Measurements from ENCODE around the gene EXD3.
"Not testable (repeated sequence)": the region's sequence is repeated elsewhere in the genome, so short reads cannot be mapped to it uniquely, and the experiment has no call there.

The EXD3 gene

DNA sequence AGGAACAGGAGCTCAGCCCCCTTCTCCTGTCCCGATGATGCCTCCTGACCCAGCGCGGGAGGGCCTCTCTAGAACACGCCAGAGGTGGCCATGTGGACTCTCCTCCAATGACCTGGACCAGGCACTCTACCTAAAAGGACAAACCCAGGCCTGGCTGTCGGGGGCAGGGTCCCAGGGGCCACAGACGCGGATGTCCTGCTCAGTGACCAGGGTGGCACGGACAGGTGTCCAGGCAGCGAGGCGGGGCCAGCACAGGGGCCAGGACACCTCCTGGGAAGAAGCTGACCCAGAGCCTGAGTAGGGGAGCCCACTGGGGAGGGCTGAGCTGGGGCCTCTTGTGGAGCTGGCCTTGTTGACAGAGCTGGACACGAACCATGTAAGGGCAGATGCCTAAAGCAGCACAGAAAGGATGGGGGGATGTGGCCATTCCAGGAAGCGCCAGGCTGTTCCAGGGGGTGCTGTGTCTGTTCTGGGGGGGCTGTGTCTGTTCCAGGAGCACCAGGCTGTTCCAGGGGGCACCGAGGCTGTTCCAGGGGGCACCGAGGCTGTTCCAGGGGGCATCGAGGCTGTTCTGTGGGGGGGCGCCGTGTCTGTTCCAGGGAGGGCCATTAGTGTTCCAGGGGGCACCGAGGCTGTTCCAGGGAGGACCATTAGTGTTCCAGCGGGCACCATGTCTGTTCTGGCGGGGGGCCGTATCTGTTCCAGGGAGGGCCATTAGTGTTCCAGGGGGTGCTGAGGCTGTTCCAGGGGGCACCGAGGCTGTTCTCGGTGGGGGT lies 30.5 kb downstream of the EXD3 start:
- Mint-ChIP-seq H3K4me1 (ENCODE audit: low read depth) (peaks cover 11% of the 10 kb centered on the region), H3K9me3 (no peaks in the 10 kb centered on the region), H3K27ac (no peak overlapping the region), H3K36me3 (ENCODE audit: low read depth) (no peaks in the 10 kb centered on the region), H3K27me3 (no peaks in the 10 kb centered on the region), H3K4me3 (no peak overlapping the region)

DNA sequence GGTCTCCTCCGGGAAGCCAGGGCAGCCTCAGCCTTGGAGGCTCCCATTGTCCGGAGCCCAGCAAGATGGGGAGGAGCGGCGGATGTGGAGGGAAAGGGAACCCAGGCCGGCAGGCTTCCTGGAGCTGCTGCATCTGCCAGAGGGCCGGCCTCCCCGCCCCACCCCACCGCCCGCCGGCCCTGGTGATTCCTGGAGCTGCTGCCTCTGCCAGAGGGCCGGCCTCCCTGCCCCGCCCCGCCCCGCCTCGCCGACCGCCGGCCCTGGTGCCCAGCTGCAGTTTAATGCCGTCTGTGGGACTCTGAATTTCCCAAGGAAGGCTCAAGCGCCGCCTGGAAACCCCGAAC lies 31.6 kb downstream of the EXD3 start:
- H3K27ac Mint-ChIP-seq: no peak overlapping the region
- no peak overlapping the region for H3K4me3 Mint-ChIP-seq
- no peaks in the 10 kb centered on the region for H3K27me3 Mint-ChIP-seq
- no peaks in the 10 kb centered on the region for H3K9me3 Mint-ChIP-seq
- H3K4me1 Mint-ChIP-seq (ENCODE audit: low read depth): peaks cover 7% of the 10 kb centered on the region
- no peaks in the 10 kb centered on the region for H3K36me3 Mint-ChIP-seq (ENCODE audit: low read depth)

DNA sequence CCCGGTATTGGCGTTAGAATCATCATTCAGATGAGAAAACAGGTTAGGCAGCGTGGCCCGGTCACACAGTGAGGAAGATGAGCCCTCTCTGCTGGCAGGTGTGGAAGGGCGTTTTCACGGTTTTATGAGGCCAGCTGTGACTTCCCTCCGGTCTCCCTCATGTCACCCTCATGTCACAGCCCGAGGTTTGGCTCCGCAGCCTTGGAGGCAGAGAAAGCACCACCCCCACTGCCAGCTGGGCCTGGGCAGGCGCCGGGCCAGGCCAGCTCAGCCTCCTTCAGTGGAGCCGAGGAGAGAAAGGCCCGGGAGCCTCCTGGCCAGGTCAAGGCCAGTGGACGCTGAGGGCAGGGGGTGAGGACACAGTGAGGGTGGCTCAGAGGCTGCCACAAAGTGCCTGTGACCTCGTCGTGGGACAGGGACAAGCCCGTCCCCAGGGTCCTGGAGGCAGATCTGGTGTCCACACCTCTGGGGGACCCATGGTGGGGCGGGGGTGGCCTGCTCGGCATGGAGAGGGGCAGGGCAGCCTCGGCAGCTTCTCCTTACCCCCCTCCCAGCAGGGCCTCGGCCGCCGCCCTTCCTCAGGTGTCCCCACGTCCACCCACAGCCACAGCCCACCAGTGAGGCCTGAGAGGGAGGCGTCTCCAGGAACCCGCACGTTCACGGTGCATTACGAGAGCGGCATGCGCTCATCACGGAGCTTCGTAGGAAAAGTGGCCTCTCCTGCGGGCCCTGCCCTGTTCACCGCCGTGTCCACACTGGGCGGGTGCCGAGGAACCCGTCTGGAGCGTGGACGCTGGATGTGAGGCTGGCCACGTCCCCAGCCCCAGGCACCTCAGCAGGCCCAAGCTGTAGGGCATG lies 32.2 kb downstream of the EXD3 start:
- H3K36me3 Mint-ChIP-seq (ENCODE audit: low read depth): no peaks in the 10 kb centered on the region
- H3K4me1 Mint-ChIP-seq (ENCODE audit: low read depth): peaks cover 7% of the 10 kb centered on the region
- no peaks in the 10 kb centered on the region for H3K9me3 Mint-ChIP-seq
- H3K4me3 Mint-ChIP-seq: no peak overlapping the region
- H3K27me3 Mint-ChIP-seq: no peaks in the 10 kb centered on the region
- H3K27ac Mint-ChIP-seq: no peak overlapping the region

DNA sequence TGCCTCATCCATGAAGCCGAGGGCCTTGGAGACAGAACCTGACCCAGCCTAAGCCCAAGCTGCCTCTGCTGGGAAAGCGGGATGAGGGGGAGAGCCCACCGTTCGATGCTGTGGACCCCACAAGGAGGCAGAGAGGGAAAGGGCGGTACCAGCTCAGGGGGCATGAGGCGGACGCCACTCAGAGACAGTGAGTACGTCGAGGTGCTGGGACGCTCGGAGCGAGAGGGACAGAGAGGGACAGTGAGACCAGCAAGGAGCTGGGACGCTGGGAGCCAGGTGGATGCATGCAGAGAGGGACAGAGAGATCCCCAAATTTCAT lies 33.6 kb downstream of the EXD3 start:
- Mint-ChIP-seq H3K9me3 (no peaks in the 10 kb centered on the region), H3K27ac (no peak overlapping the region), H3K27me3 (no peaks in the 10 kb centered on the region), H3K4me3 (no peak overlapping the region), H3K36me3 (ENCODE audit: low read depth) (no peaks in the 10 kb centered on the region), H3K4me1 (ENCODE audit: low read depth) (peaks cover 7% of the 10 kb centered on the region)

DNA sequence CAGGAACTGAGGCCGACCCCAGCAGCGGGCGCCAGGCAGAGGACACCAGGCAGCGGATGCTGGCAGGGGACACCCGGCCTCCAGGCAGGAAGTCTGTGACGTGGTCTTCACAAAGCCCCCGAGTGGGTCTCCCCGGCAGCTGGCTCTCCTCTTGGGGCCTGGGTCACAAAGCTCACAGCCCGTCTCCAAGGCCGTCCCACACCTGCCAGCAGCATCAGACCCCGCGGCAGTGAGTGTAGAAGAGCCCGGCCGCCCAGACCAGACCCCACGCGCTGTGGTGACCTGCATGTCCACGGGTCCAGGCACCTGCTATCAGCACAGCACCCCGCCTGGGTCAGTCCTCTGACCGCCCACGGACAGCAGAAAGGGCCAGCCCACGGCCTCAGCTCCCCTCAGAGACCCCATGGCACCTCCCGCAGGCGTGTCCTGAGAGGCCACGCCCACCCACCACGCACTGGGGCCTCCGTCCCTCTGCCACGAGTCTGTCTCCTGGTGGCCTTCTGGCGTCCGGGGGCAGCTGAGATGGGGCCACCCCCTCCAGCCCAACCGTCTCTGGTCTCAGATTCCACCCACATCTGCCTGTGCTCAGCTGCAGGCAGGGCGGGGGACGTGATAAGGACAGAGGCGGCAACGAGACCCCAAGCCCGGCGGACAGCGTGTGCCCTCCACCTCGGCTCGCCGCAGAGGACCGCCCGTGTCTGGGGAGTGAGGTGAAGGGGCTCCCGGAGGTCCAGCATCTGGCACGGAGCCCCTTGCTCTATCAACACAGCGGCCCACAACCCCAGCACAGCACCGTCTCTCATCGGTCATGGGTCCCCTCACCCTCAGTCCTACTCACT lies 34.2 kb downstream of the EXD3 start:
- Mint-ChIP-seq H3K27me3 (no peaks in the 10 kb centered on the region), H3K27ac (no peak overlapping the region), H3K4me1 (ENCODE audit: low read depth) (peaks cover 7% of the 10 kb centered on the region), H3K36me3 (ENCODE audit: low read depth) (no peaks in the 10 kb centered on the region), H3K4me3 (no peak overlapping the region), H3K9me3 (no peaks in the 10 kb centered on the region)

DNA sequence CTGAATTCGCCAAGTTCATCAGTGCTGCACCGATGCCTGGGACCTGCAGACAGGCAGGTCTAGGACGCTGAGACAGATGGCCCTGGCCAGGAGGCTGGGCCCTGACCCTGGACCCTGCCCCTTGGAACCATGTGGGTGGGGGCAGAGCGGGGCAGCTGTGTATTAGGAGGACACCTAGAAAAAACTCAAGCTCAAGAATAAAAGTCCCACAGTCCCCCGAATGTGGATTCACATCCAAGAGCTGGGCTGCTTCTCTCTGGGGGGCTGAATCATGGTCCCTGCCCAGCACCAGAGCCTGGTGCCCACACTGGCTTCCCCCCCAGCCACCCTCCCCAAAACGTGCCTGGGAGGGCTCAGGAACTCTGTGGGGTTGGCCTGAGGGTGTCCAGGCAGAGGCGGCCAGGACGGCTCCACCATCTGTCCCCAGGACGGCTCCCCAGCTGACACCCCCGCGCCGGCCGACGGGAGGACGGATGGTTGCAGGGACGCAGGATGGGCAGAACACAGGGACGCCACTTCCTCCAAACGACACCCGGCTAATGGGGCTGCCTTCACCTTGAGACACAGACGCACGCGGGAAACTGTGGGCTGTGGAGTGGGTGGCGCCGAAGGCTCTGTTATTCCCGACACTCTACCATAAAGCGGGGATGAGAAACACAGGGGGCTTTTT lies 34.9 kb downstream of the EXD3 start:
- H3K4me1 Mint-ChIP-seq (ENCODE audit: low read depth): peaks cover 7% of the 10 kb centered on the region
- H3K4me3 Mint-ChIP-seq: no peak overlapping the region
- no peaks in the 10 kb centered on the region for H3K27me3 Mint-ChIP-seq
- no peaks in the 10 kb centered on the region for H3K9me3 Mint-ChIP-seq
- H3K36me3 Mint-ChIP-seq (ENCODE audit: low read depth): no peaks in the 10 kb centered on the region
- no peak overlapping the region for H3K27ac Mint-ChIP-seq

DNA sequence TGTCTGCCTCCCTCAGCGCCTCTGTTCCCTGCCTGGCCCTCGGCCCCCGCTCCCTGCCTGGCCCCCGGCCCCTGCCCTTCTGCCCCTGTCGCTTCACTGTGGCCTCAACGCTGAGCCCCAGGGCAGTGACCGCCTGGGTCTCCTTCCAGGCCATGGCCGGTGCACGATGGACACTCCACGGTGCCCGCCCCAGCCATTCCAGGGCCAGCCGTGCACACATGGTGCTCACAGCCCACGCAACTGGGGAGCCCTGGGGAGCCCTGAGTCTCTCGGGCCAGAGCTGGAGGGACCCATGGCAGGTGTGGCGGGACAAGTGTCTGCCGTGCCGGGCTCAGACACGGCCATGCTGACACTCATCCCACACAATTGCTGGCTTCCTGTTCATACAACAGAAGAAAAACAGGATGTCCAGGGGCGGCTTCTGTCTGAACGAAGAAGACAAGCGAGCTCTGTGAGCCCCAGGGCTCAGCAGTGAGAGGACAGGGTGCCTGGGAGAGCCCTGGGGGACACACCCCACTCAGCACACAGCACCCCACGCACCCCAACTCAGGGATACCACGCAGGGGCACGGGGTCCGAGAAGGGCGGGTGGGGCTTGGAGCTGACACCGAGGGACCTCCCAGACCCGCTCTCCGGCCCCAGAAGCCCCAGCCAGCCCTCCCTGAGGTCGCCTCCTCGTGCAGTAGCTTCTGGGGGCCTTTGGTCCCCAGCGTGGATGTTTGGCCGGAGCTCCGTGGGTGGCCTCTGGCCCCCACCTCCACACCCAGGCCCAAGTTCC lies 35.7 kb downstream of the EXD3 start:
- H3K27me3 Mint-ChIP-seq: no peaks in the 10 kb centered on the region
- H3K4me1 Mint-ChIP-seq (ENCODE audit: low read depth): peaks cover 7% of the 10 kb centered on the region
- H3K36me3 Mint-ChIP-seq (ENCODE audit: low read depth): no peaks in the 10 kb centered on the region
- H3K9me3 Mint-ChIP-seq: no peaks in the 10 kb centered on the region
- peak overlapping the region; percentile 5 for H3K27ac Mint-ChIP-seq
- H3K4me3 Mint-ChIP-seq: no peak overlapping the region

DNA sequence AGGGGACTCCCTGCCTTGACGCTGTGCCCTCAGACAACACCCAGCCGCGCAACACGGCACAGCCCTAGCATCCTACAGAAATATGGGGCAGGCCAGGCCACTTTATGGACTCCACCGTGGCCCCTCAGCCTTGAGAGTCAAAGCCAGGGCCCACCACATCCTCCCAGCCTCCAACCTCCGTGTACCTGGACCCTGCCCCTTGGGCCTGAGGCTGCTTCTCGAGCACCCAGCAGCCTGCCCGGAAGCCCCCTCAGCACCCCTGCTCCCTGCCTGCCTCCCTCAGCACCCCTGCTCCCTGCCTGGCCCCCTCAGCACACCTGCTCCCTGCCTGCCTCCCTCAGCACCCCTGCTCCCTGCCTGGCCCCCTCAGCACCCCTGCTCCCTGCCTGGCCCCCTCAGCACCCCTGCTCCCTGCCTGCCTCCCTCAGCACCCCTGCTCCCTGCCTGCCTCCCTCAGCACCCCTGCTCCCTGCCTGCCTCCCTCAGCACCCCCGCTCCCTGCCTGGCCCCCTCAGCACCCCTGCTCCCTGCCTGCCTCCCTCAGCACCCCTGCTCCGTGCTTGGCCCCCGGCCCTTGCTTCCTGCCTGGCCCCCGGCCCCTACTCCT lies 36.4 kb downstream of the EXD3 start:
- H3K36me3 Mint-ChIP-seq (ENCODE audit: low read depth); H3K27me3 Mint-ChIP-seq; H3K4me3 Mint-ChIP-seq; H3K4me1 Mint-ChIP-seq (ENCODE audit: low read depth); H3K9me3 Mint-ChIP-seq; H3K27ac Mint-ChIP-seq: not testable (repeated sequence)

DNA sequence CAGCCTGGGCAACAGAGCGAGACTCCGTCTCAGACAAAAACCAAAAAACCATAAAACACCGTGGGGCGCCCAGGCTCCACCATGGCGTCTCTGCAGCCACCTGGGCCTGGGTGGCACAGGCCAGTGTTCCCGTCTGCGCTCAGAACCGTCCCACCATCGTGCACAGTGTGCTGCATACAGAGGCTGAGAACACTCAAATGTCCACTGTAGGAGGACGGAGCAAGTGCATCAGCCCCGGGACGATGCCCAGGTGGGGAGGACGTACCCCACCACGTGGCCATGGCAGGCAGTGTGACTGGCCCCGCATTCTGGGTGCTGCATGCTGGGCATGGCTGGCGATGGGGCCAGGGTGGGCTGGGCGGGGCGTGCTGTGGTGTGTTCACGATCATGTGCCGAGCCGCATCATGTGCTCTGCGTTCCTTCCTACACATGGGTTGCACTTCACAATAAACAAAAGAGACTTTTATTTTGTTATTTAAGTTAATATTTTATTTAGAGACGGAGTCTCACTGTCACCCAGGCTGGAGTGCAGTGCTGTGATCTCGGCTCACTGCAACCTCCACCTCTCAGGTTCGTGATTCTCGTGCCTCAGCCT lies 37.8 kb downstream of the EXD3 start:
- Mint-ChIP-seq H3K36me3 (ENCODE audit: low read depth) (no peaks in the 10 kb centered on the region), H3K27ac (no peak overlapping the region), H3K9me3 (no peaks in the 10 kb centered on the region), H3K4me1 (ENCODE audit: low read depth) (peaks cover 7% of the 10 kb centered on the region), H3K27me3 (no peaks in the 10 kb centered on the region), H3K4me3 (no peak overlapping the region)

DNA sequence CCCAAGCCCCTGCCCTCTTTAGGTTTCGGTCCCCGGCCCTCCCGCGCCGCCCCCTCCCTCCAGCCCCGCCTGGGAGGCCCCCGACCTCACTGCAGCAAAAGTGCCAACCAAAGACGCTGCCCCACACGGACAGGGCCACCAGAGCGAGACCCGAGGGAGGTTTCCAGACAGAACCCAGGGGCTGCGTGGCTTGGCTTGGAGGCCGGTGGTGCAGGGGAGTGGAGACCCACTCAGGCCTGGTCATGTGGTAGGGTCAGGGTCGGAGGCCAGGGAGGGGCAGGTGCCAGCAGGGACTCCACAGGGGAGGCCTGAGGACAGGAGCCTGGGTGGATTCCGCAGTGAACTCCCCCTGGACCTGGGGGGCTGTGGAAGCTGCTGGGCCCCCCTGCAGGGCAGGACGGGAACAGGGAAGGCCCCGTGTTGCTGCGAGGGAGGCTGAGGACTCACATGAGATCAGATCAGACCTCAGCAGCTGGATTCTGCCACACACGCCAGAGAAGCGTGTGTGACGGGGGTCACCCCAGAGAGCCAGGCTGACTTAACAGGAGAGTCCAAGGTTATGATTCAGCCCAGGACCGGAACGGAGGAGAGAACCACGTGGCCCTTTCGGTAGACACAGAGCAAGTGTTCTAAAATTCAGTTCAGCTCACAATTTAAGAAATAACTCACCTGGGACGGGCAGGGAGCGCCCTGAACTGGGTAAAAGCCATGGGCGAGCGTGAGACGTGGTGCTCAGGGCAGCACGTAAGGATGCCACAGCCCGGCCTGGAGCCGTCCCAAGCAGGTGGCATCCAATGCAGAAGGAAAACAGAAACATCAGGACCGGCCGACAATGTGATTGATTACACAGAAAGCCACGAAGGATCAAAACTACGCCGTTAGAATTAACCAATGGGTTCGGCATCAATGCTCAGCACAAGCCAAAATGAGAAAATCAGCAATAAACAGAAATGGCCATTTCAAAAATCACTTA lies 38.9 kb downstream of the EXD3 start:
- H3K9me3 Mint-ChIP-seq: no peaks in the 10 kb centered on the region
- H3K27ac Mint-ChIP-seq: no peak overlapping the region
- H3K4me1 Mint-ChIP-seq (ENCODE audit: low read depth): peaks cover 7% of the 10 kb centered on the region
- no peaks in the 10 kb centered on the region for H3K36me3 Mint-ChIP-seq (ENCODE audit: low read depth)
- H3K27me3 Mint-ChIP-seq: no peaks in the 10 kb centered on the region
- H3K4me3 Mint-ChIP-seq: no peak overlapping the region

DNA sequence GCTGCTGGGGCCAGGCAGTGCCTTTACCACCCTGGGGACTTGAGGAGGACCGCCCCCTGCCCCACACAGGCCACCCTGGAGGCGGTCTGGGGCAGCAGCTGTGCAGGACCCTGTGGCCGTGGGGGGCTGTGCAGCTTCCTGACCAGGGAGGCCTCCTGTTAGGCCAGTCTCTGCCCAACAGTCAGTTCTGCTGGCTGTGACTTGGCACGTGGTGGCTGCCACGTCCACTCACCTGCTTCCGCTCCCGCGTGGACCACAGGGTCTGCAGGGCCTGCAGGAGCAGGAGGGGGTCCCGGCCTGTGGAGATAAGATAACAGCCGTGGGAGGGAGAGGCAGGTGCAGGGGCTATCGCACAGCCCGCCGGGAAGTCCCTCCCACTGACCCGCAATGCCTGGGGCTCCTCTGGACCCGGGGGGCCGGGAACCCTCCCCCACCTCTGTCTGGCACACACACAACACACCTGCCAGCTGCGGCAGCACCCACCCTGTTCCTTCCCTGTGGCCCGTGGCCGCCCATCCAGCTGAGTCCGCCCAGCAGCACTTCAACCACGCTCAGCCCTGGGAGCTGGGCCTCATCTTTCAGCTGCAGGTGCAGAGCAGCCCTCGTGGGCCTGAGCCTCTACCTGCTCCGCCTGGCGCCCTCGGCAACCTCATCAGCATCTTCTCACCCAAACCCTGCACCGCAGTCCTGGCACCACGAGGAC lies 39.7 kb downstream of the EXD3 start:
- Mint-ChIP-seq H3K36me3 (ENCODE audit: low read depth) (no peaks in the 10 kb centered on the region), H3K4me3 (no peak overlapping the region), H3K27ac (no peak overlapping the region), H3K9me3 (no peaks in the 10 kb centered on the region), H3K27me3 (no peaks in the 10 kb centered on the region), H3K4me1 (ENCODE audit: low read depth) (peaks cover 7% of the 10 kb centered on the region)

DNA sequence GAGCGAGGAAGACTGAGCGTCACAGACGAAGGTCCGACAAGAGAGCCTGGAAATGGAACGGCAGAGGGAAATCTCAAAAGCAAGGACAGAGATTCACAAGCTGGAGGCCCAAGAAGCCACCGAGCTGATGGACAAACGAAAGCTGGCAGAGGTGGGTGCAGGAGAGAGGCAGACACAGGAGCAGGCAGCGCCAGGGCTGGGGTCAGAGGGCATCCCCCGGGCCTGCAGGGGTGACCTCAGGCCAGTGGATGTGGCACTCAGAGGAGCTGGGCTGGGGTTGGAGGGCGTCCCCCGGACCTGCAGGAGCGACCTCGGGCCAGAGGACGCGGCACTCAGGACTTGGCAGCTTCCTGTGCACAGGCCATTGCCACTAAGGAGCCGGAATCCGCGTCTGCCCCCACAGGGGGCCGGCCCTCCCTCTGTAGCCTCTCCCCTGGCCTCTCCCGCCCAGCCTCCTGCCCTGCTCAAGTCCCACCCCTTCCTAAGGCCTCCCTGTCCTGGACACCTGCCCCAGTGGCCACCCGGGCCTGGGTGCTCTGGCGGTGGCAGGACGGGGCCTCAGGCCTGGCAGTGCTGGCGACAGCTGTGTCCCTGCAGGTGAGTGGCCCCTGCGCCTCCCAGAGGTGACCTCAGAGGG lies 40.4 kb downstream of the EXD3 start:
- Mint-ChIP-seq H3K36me3 (ENCODE audit: low read depth) (no peaks in the 10 kb centered on the region), H3K27ac (no peak overlapping the region), H3K27me3 (no peaks in the 10 kb centered on the region), H3K9me3 (no peaks in the 10 kb centered on the region), H3K4me1 (ENCODE audit: low read depth) (peaks cover 5% of the 10 kb centered on the region), H3K4me3 (no peak overlapping the region)
